GM23338 (cell line): ENCODE results near the gene SLC6A19. TPM values are rescaled to one million over a fixed set of nuclear protein-coding genes. Genes with fewer than 3 reads are reported as not detected.

Source experiments
- ATAC-seq: fragments of 200-7000 bp; cut with Tn5 transposase; 3 replicates; pipeline ENCODE4 v1.9.1; 2020
- DNase-seq: peaks from one replicate; pipeline ENCODE4 v3.0.0-alpha.2; 2015; ENCODE audit warnings: low spot score
- H2AFZ ChIP-seq: fragments of 200-600 bp; sonication (generic); 2 replicates; pipeline ENCODE4 v1.8.0; 2016; ENCODE audit warnings: antibody characterized with exemption, mild to moderate bottlenecking, moderate library complexity
- H3F3A ChIP-seq: fragments of 200-600 bp; sonication (generic); replicated peaks from 2 replicates; pipeline ENCODE4 v1.8.0; 2017; ENCODE audit warnings: antibody characterized with exemption, mixed run types, low read depth
- H3K27ac ChIP-seq: fragments of 200-600 bp; sonication (generic); 2 replicates; pipeline ENCODE4 v1.6.1; 2016; ENCODE audit warnings: low read depth
- H3K27me3 ChIP-seq: fragments of 200-600 bp; sonication (generic); 2 replicates; pipeline ENCODE4 v1.8.0; 2016; ENCODE audit warnings: mild to moderate bottlenecking, mixed run types, moderate library complexity; ENCODE audit not compliant: insufficient read depth
- H3K36me3 ChIP-seq: fragments of 200-600 bp; sonication (generic); 2 replicates; pipeline ENCODE4 v1.8.0; 2016; ENCODE audit warnings: mild to moderate bottlenecking; ENCODE audit not compliant: insufficient read depth
- H3K4me1 ChIP-seq: fragments of 200-600 bp; sonication (generic); 2 replicates; pipeline ENCODE4 v1.8.0; 2016; ENCODE audit warnings: mild to moderate bottlenecking, moderate library complexity; ENCODE audit not compliant: insufficient read depth
- H3K4me2 ChIP-seq: fragments of 200-600 bp; sonication (generic); 2 replicates; pipeline ENCODE4 v1.7.1; 2017; ENCODE audit warnings: mixed run types
- H3K4me3 ChIP-seq: fragments of 200-600 bp; sonication (generic); 2 replicates; pipeline ENCODE4 v1.6.1; 2016; ENCODE audit warnings: mixed run types
- H3K79me2 ChIP-seq: fragments of 200-600 bp; sonication (generic); replicated peaks from 2 replicates; pipeline ENCODE4 v1.8.0; 2017; ENCODE audit warnings: mild to moderate bottlenecking; ENCODE audit not compliant: insufficient read depth
- H3K9me2 ChIP-seq: fragments of 200-600 bp; sonication (generic); 2 replicates; pipeline ENCODE4 v1.8.0; 2017; ENCODE audit not compliant: insufficient read depth
- H4K20me1 ChIP-seq: fragments of 200-600 bp; sonication (generic); replicated peaks from 2 replicates; pipeline ENCODE4 v1.8.0; 2017; ENCODE audit warnings: mild to moderate bottlenecking; ENCODE audit not compliant: insufficient read depth
- H3K27ac Mint-ChIP-seq: 2 replicates; pipeline ENCODE4 v1.8.0; 2020; ENCODE audit warnings: inconsistent platforms, mild to moderate bottlenecking, moderate library complexity, mixed read lengths
- H3K27me3 Mint-ChIP-seq: 3 replicates; pipeline ENCODE4 v1.8.0; 2022; ENCODE audit warnings: low read depth, mild to moderate bottlenecking, moderate library complexity, mixed read lengths, inconsistent platforms; ENCODE audit not compliant: insufficient read depth, poor library complexity
- H3K36me3 Mint-ChIP-seq: 3 replicates; pipeline ENCODE4 v1.8.0; 2021; ENCODE audit warnings: low read depth, mild to moderate bottlenecking, inconsistent platforms, moderate library complexity, mixed read lengths
- H3K4me1 Mint-ChIP-seq: 3 replicates; pipeline ENCODE4 v1.8.0; 2020; ENCODE audit warnings: mild to moderate bottlenecking, inconsistent platforms, mixed read lengths
- H3K4me3 Mint-ChIP-seq: 3 replicates; pipeline ENCODE4 v1.8.0; 2021; ENCODE audit warnings: moderate library complexity, mild to moderate bottlenecking, inconsistent platforms, mixed read lengths
- H3K9me3 Mint-ChIP-seq: 3 replicates; pipeline ENCODE4 v1.8.0; 2020; ENCODE audit warnings: moderate library complexity, mild to moderate bottlenecking, inconsistent platforms, mixed read lengths
- CREB1 ChIP-seq: fragments of 250-450 bp; sonication (Bioruptor Pico); IDR thresholded peaks from 2 replicates; pipeline ENCODE4 v1.5.0; 2020; ENCODE audit warnings: low read depth, mild to moderate bottlenecking, moderate library complexity
- EZH2 ChIP-seq: fragments of 200-600 bp; sonication (generic); IDR thresholded peaks from one replicate; pipeline ENCODE4 v1.8.0; 2017; ENCODE audit warnings: antibody characterized with exemption, mild to moderate bottlenecking, low read depth; ENCODE audit not compliant: unreplicated experiment
- EZH2phosphoT487 ChIP-seq: fragments of 200-600 bp; sonication (generic); IDR thresholded peaks from one replicate; pipeline ENCODE4 v1.8.1; 2018; ENCODE audit warnings: antibody characterized with exemption; ENCODE audit not compliant: unreplicated experiment
- JUNB ChIP-seq: IDR thresholded peaks from one replicate; pipeline ENCODE4 v1.6.1; 2016; ENCODE audit warnings: antibody characterized with exemption; ENCODE audit not compliant: unreplicated experiment
- NANOG ChIP-seq: IDR thresholded peaks from 2 replicates; pipeline ENCODE4 v1.6.1; 2016; ENCODE audit warnings: antibody characterized with exemption, borderline replicate concordance
- POLR2AphosphoS5 ChIP-seq: IDR thresholded peaks from 2 replicates; pipeline ENCODE4 v1.6.1; 2016; ENCODE audit warnings: antibody characterized with exemption, low read depth
- REST ChIP-seq: IDR thresholded peaks from one replicate; pipeline ENCODE4 v1.6.1; 2018; ENCODE audit warnings: antibody characterized with exemption; ENCODE audit not compliant: unreplicated experiment
- STAT1 ChIP-seq: IDR thresholded peaks from one replicate; pipeline ENCODE4 v1.6.1; 2016; ENCODE audit warnings: antibody characterized with exemption; ENCODE audit not compliant: unreplicated experiment
- ZNF114 ChIP-seq: fragments of 250-450 bp; sonication (Bioruptor Pico); IDR thresholded peaks from 2 replicates; pipeline ENCODE4 v1.5.0; 2020; ENCODE audit warnings: mild to moderate bottlenecking, moderate library complexity
- ZNF331 ChIP-seq: fragments of 250-450 bp; sonication (Bioruptor Pico); IDR thresholded peaks from 2 replicates; pipeline ENCODE4 v1.5.0; 2020; ENCODE audit warnings: low read depth, mild to moderate bottlenecking, moderate library complexity
- polyA plus RNA-seq: library from polyadenylated mRNA; unstranded; fragments of >200 nt; fragmentation: Nextera tagmentation; extraction: Ambion mirVana; gene quantifications from 2 replicates; pipeline ENCODE4 v1.2.1, GENCODE V29; 2016
- total RNA-seq: library from RNA; depleted of rRNA; stranded (reverse); fragments of >200 nt; shearing (Covaris generic); gene quantifications from 2 replicates; pipeline ENCODE4 v1.2.3, GENCODE V29; 2014
- TF ChIP-seq, protein P1 (sequence below): fragments of 250-450 bp; sonication (Bioruptor Pico); IDR thresholded peaks from 2 replicates; pipeline ENCODE4 v1.5.0; 2020; ENCODE audit warnings: mild to moderate bottlenecking, moderate library complexity
- TF ChIP-seq, protein P2 (sequence below), 2 experiments: fragments of 200-600 bp in 1 of 2; sonication (generic) in 1 of 2; conservative IDR thresholded peaks; 2 replicates each; pipeline versions ENCODE4 v1.5.1 to v1.6.1; 2016 to 2017; ENCODE audit warnings: antibody characterized with exemption in 2 of 2, low read depth in 2 of 2, mild to moderate bottlenecking in 2 of 2, moderate library complexity in 1 of 2
- TF ChIP-seq, protein P3 (sequence below): IDR thresholded peaks from 2 replicates; pipeline ENCODE4 v1.6.1; 2016; ENCODE audit warnings: antibody characterized with exemption

SLC6A19 gene
- total and polyA plus RNA-seq, 2 experiments from 2014 or later: not detected

DNA sequence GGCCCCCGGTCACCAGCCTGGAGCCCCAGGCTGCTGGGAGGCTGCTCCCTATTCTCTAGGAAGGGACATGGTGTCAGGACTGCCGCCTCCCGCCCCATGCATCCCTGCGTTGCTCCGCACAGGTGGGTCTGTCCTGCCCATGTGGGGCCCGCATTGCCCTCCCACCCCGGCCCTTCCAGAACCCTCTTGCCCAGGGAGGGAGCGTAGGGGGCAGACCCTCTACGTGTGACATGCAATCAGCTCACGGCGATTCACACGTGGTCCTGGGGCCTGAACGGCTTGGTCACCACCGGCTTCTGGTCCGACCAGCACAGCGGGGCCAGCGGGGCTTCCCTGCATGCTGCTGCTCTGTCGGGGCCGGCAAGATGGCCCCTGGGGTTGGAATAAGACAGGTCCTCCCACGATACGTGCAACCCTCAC lies 9.4 kb downstream of the SLC6A19 start:
- Histone ChIP-seq H2AFZ (no peak overlapping the region), H3F3A (no peaks in the 10 kb centered on the region), H3K4me1 (no peaks in the 10 kb centered on the region), H3K4me2 (no peak overlapping the region), H3K4me3 (no peak overlapping the region), H3K27ac (no peak overlapping the region), H4K20me1 (no peaks in the 10 kb centered on the region; the same call in 1 of the 2 replicates), H3K27me3 (no peaks in the 10 kb centered on the region), H3K9me2 (no peaks in the 10 kb centered on the region), H3K36me3 (no peaks in the 10 kb centered on the region), H3K79me2 (no peaks in the 10 kb centered on the region)
- TF ChIP-seq ZNF331 (no peak), EZH2phosphoT487 (no peak), STAT1 (no peak), POLR2AphosphoS5 (no peak), CREB1 (CRISPR knock-in tag) (no peak), JUNB (no peak), NANOG (no peak), REST (no peak), ZNF114 (CRISPR knock-in tag) (no peak), EZH2 (no peak)
- TF ChIP-seq, protein P1, sequence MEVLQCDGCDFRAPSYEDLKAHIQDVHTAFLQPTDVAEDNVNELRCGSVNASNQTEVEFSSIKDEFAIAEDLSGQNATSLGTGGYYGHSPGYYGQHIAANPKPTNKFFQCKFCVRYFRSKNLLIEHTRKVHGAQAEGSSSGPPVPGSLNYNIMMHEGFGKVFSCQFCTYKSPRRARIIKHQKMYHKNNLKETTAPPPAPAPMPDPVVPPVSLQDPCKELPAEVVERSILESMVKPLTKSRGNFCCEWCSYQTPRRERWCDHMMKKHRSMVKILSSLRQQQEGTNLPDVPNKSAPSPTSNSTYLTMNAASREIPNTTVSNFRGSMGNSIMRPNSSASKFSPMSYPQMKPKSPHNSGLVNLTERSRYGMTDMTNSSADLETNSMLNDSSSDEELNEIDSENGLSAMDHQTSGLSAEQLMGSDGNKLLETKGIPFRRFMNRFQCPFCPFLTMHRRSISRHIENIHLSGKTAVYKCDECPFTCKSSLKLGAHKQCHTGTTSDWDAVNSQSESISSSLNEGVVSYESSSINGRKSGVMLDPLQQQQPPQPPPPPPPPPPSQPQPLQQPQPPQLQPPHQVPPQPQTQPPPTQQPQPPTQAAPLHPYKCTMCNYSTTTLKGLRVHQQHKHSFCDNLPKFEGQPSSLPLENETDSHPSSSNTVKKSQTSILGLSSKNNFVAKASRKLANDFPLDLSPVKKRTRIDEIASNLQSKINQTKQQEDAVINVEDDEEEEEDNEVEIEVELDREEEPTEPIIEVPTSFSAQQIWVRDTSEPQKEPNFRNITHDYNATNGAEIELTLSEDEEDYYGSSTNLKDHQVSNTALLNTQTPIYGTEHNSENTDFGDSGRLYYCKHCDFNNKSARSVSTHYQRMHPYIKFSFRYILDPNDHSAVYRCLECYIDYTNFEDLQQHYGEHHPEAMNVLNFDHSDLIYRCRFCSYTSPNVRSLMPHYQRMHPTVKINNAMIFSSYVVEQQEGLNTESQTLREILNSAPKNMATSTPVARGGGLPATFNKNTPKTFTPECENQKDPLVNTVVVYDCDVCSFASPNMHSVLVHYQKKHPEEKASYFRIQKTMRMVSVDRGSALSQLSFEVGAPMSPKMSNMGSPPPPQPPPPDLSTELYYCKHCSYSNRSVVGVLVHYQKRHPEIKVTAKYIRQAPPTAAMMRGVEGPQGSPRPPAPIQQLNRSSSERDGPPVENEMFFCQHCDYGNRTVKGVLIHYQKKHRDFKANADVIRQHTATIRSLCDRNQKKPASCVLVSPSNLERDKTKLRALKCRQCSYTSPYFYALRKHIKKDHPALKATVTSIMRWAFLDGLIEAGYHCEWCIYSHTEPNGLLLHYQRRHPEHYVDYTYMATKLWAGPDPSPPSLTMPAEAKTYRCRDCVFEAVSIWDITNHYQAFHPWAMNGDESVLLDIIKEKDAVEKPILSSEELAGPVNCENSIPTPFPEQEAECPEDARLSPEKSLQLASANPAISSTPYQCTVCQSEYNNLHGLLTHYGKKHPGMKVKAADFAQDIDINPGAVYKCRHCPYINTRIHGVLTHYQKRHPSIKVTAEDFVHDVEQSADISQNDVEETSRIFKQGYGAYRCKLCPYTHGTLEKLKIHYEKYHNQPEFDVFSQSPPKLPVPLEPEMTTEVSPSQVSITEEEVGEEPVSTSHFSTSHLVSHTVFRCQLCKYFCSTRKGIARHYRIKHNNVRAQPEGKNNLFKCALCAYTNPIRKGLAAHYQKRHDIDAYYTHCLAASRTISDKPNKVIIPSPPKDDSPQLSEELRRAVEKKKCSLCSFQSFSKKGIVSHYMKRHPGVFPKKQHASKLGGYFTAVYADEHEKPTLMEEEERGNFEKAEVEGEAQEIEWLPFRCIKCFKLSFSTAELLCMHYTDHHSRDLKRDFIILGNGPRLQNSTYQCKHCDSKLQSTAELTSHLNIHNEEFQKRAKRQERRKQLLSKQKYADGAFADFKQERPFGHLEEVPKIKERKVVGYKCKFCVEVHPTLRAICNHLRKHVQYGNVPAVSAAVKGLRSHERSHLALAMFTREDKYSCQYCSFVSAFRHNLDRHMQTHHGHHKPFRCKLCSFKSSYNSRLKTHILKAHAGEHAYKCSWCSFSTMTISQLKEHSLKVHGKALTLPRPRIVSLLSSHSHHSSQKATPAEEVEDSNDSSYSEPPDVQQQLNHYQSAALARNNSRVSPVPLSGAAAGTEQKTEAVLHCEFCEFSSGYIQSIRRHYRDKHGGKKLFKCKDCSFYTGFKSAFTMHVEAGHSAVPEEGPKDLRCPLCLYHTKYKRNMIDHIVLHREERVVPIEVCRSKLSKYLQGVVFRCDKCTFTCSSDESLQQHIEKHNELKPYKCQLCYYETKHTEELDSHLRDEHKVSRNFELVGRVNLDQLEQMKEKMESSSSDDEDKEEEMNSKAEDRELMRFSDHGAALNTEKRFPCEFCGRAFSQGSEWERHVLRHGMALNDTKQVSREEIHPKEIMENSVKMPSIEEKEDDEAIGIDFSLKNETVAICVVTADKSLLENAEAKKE (CRISPR knock-in tag): no peak
- TF ChIP-seq, protein P2, sequence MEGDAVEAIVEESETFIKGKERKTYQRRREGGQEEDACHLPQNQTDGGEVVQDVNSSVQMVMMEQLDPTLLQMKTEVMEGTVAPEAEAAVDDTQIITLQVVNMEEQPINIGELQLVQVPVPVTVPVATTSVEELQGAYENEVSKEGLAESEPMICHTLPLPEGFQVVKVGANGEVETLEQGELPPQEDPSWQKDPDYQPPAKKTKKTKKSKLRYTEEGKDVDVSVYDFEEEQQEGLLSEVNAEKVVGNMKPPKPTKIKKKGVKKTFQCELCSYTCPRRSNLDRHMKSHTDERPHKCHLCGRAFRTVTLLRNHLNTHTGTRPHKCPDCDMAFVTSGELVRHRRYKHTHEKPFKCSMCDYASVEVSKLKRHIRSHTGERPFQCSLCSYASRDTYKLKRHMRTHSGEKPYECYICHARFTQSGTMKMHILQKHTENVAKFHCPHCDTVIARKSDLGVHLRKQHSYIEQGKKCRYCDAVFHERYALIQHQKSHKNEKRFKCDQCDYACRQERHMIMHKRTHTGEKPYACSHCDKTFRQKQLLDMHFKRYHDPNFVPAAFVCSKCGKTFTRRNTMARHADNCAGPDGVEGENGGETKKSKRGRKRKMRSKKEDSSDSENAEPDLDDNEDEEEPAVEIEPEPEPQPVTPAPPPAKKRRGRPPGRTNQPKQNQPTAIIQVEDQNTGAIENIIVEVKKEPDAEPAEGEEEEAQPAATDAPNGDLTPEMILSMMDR (conservative IDR thresholded peaks at IDR 0.05; ENCODE audit: low read depth in 2 of 2): no peak
- TF ChIP-seq, protein P3, sequence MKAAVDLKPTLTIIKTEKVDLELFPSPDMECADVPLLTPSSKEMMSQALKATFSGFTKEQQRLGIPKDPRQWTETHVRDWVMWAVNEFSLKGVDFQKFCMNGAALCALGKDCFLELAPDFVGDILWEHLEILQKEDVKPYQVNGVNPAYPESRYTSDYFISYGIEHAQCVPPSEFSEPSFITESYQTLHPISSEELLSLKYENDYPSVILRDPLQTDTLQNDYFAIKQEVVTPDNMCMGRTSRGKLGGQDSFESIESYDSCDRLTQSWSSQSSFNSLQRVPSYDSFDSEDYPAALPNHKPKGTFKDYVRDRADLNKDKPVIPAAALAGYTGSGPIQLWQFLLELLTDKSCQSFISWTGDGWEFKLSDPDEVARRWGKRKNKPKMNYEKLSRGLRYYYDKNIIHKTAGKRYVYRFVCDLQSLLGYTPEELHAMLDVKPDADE: no peak
- Mint-ChIP-seq H3K4me3 (no peak overlapping the region), H3K9me3 (peaks cover under 1% of the 10 kb centered on the region; the same call in 1 of the 3 replicates), H3K4me1 (peaks cover 3% of the 10 kb centered on the region; the same call in 2 of the 3 replicates), H3K27ac (no peak overlapping the region), H3K36me3 (no peaks in the 10 kb centered on the region; the same call in 2 of the 3 replicates), H3K27me3 (peaks cover 4% of the 10 kb centered on the region)
- ATAC-seq: no peak
- no peak for DNase-seq
